Superior temporal gyrus (tissue), 1 donor: ENCODE data around the gene GFI1B.
"Not testable (repeated sequence)": the region's sequence is repeated elsewhere in the genome, so short reads cannot be mapped to it uniquely, and the experiment has no call there.

ENCODE experiments used
- DNase-seq: peaks from one replicate; pipeline ENCODE4 v3.0.0-alpha.2; 2016; ENCODE audit errors: extremely low spot score

GFI1B gene

GRCh38 chr9:132969783-132970182, 8.7 kb upstream of the GFI1B start:
- no peak for DNase-seq

- DNase-seq, result no peak
These were observed 8.0 kb upstream of the GFI1B start for GRCh38 chr9:132970324-132971062.

- DNase-seq, result no peak
These were observed 5.3 kb upstream of the GFI1B start for GRCh38 chr9:132973166-132973565.

GRCh38 chr9:132973713-132974112, 4.8 kb upstream of the GFI1B start:
- no peak for DNase-seq

- DNase-seq, result no peak
These were observed 2.5 kb upstream of the GFI1B start for GRCh38 chr9:132975961-132976360.

GRCh38 chr9:132976571-132976970, 1.9 kb upstream of the GFI1B start:
- DNase-seq, result no peak

- no peak for DNase-seq
These were observed 413 bp upstream of the GFI1B start for GRCh38 chr9:132978112-132978450.

GRCh38 chr9:132980157-132980556, 1.7 kb downstream of the GFI1B start:
- no peak for DNase-seq

GRCh38 chr9:132982458-132982857, 4.0 kb downstream of the GFI1B start:
- DNase-seq, result no peak

GRCh38 chr9:132983491-132984201, 5.2 kb downstream of the GFI1B start:
- DNase-seq, result no peak

GRCh38 chr9:132984202-132985070, 5.9 kb downstream of the GFI1B start:
- DNase-seq, result no peak

GRCh38 chr9:132985071-132985350, 6.5 kb downstream of the GFI1B start:
- DNase-seq, result no peak

- DNase-seq, result no peak
These were observed 7.0 kb downstream of the GFI1B start for GRCh38 chr9:132985489-132985888.

GRCh38 chr9:132986114-132986513, 7.6 kb downstream of the GFI1B start:
- no peak for DNase-seq

- no peak for DNase-seq
These were observed 8.4 kb downstream of the GFI1B start for GRCh38 chr9:132986640-132987620.

GRCh38 chr9:132988244-132989013, 9.9 kb downstream of the GFI1B start:
- DNase-seq, result no peak

- no peak for DNase-seq
These were observed 10.5 kb downstream of the GFI1B start for GRCh38 chr9:132989014-132989310.

GRCh38 chr9:132989414-132989996, 11.0 kb downstream of the GFI1B start:
- DNase-seq, result no peak

- not testable (repeated sequence) for DNase-seq
These were observed 11.6 kb downstream of the GFI1B start for GRCh38 chr9:132989998-132990557.

- DNase-seq, result no peak
These were observed 12.3 kb downstream of the GFI1B start for GRCh38 chr9:132990781-132991180.
